ENCODE results near the gene METTL17. TPM values are rescaled to one million over a fixed set of nuclear protein-coding genes. Genes with fewer than 3 reads are reported as not detected.

METTL17 gene
- total and polyA plus RNA-seq, 2 of the 13 experiments (the other 11 are each of a cell fraction or from before 2014, with no cell fraction given): 122 to 199 TPM

- TF ChIP-seq ZNF609 (CRISPR knock-in tag; IDR thresholded peaks at IDR 0.05; ENCODE audit: borderline replicate concordance) (no peak), JUND (CRISPR knock-in tag; IDR thresholded peaks at IDR 0.05) (no peak), ZNF629 (CRISPR knock-in tag; conservative IDR thresholded peaks at IDR 0.05) (no peak), MIER3 (CRISPR knock-in tag; IDR thresholded peaks at IDR 0.05; ENCODE audit: borderline replicate concordance) (no peak), YY1 (IDR thresholded peaks at IDR 0.05; ENCODE audit: insufficient read depth, insufficient replicate concordance, low read depth, low read length) (no peak), GLI4 (CRISPR knock-in tag; IDR thresholded peaks at IDR 0.05; ENCODE audit: borderline replicate concordance) (no peak), IRF9 (CRISPR knock-in tag; IDR thresholded peaks at IDR 0.05; ENCODE audit: borderline replicate concordance) (0 out of 2 replicates have a peak, but pooled peaks have one; percentile 15), ZFX (CRISPR knock-in tag; IDR thresholded peaks at IDR 0.05; ENCODE audit: low read depth) (no peak), FOXP4 (CRISPR knock-in tag; IDR thresholded peaks at IDR 0.05) (no peak), ZNF235 (CRISPR knock-in tag; IDR thresholded peaks at IDR 0.05; ENCODE audit: borderline replicate concordance) (no peak), NFKBIZ (CRISPR knock-in tag; IDR thresholded peaks at IDR 0.05) (no peak), ELF3 (CRISPR knock-in tag; IDR thresholded peaks at IDR 0.05) (no peak), THAP11 (CRISPR knock-in tag; IDR thresholded peaks at IDR 0.05) (no peak), DNMT1 (CRISPR knock-in tag; IDR thresholded peaks at IDR 0.05) (no peak), ZNF597 (CRISPR knock-in tag; IDR thresholded peaks at IDR 0.05) (no peak), ZNF441 (CRISPR knock-in tag; IDR thresholded peaks at IDR 0.05; ENCODE audit: borderline replicate concordance) (0 out of 2 replicates have a peak, but pooled peaks have one; percentile 59), ZNF740 (CRISPR knock-in tag; IDR thresholded peaks at IDR 0.05) (no peak), ZNF503 (CRISPR knock-in tag; IDR thresholded peaks at IDR 0.05) (no peak)
These were observed 53.7 kb downstream of the METTL17 start (continued) for GRCh38 chr14:21043387-21043973.

Data from HepG2 (cell line).